ENCODE results near the gene GNAI3.

The GNAI3 gene

DNA sequence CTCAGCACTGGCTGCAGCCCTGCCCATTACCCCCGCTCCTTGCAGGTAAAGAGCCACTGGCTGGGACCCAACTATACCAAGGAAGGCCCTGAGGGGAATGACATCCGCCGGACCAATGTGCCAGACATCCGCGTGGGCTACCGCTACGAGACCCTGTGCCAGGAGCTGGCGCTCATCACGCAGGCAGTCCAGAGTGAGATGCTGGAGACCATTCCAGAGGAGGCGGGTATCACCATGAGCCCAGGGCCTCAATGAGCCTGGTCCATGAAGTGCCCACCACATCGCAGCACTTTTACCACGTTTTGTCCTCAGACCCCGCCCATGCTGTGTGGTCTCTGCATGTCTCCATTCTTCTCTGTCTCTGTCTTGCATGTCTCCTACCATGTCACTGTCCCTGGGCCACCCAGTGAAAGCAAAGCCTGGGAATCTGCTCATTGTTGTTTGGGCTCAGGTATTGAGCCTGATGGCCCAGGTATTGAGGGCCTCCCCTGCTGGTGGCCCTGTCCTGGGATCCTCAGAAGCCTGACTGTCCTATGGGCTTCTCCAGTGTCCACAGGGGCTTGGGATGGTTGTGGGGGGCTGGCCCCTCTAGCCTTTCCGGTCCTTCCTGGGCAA is 82.6 kb downstream of the GNAI3 start:
- CTCF ChIA-PET = interaction anchor here (0.7 to 8.3 kb wide), 10 partner anchors 9 to 122 kb away, joined by 3 to 103 read pairs (median 5); partner anchors contain the start of genes GNAI3 and GPR61
- Mint-ChIP-seq H3K36me3 (peaks cover 36% of the 10 kb centered on the region), H3K4me3 (no peak overlapping the region), H3K27me3 (no peaks in the 10 kb centered on the region), H3K27ac (peak overlapping the region; percentile 62), H3K4me1 (peaks cover 20% of the 10 kb centered on the region), H3K9me3 (no peaks in the 10 kb centered on the region)
- DNase-seq = no peak

DNA sequence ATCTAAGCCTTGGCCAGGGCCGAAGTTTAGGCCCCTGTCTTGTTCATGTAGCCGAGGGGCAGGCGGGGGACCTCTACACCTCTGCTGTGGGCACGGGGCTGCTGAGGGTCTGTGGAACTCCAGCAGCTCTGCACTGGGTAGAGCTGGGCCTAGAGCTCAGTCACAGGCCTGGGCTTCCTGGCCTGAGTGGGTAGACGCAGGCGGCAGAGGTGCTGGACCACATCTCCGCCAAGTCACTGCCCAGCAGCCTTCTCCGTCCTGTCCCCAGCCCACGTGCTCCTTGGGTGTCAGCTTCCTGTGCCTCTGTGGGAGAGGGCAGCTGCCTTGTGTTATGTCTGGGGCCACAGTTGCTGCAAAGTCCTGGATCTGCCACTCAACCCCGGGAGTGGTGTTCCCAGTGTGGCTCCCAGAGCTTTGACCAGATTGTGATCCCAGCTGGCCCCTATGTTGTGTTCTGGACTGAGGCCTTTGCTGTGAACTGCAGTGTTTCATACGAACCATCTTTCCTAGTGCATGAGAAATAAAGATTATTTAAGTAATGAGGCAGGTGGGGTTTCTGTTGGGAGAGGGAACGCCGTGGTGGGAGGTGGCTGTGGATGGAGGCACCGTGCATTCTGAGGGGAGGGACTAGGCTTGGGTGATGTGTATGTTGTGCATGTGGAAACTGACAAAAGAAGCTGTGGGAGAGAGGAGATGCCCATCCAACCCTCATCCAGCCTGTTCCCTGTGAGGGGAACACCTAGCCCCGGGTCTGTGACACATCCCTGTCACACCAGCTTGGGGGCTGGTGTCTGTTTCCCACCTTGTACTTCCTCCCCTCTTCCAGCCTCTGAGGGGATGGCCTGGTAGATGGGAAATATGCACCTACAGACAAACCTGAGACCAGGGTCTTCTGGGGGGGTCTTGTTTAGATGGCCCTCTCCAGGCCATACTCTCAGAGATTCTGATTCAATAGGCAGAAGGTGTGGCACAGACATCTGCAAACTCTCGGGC is 83.4 kb downstream of the GNAI3 start:
- peaks cover 19% of the 10 kb centered on the region for H3K4me1 Mint-ChIP-seq
- H3K27me3 Mint-ChIP-seq = peaks cover 3% of the 10 kb centered on the region
- DNase-seq = no peak
- CTCF ChIA-PET = interaction anchor here (0.8 to 8.3 kb wide), 8 partner anchors 8 to 353 kb away, joined by 3 to 103 read pairs (median 5); partner anchors contain the start of genes AHCYL1 and GPR61
- H3K27ac Mint-ChIP-seq = peak overlapping the region; percentile 62
- H3K9me3 Mint-ChIP-seq = no peaks in the 10 kb centered on the region
- H3K36me3 Mint-ChIP-seq = peaks cover 31% of the 10 kb centered on the region
- no peak overlapping the region for H3K4me3 Mint-ChIP-seq

DNA sequence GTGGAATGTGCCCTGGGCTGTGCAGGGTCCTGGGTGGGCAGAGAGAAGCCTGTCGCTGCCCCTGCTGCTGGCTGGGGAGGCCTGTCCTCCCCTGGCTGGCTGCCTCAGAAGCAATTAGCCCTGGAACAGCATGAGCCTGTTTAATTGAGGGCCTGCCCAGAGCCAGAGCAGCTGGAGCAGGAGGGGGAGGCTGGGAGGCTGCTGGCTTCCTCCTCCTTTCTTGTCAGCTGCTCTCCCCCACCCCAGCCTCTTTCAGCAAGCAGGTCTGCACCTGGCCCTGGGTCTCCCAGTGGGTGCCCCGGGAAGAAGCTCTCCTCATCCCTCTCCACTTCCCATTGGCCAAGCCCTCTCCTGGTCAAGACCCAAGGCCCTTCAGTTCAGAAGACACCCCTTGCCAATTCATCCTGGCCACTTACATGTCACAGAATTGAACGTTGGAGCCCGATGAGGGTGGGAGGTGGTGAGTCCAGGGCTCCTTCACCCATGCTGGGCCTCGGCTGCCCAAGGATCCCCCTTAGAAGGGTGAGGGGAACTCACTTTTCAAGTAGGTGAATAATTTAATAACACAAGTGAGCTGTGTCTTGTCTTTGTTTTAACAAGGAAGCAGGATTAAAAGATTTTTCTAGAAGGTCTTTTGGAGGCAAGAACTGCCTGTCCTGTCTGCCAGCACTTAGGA is 84.4 kb downstream of the GNAI3 start:
- Mint-ChIP-seq H3K4me1 (peaks cover 19% of the 10 kb centered on the region), H3K27ac (no peak overlapping the region), H3K36me3 (peaks cover 25% of the 10 kb centered on the region), H3K27me3 (peaks cover 9% of the 10 kb centered on the region), H3K9me3 (no peaks in the 10 kb centered on the region), H3K4me3 (no peak overlapping the region)
- DNase-seq = peak; percentile 18
- CTCF ChIA-PET = interaction anchor here (0.8 to 8.3 kb wide), 5 partner anchors 7 to 352 kb away, joined by 3 to 103 read pairs (median 3); partner anchors contain the start of genes AHCYL1 and GPR61

DNA sequence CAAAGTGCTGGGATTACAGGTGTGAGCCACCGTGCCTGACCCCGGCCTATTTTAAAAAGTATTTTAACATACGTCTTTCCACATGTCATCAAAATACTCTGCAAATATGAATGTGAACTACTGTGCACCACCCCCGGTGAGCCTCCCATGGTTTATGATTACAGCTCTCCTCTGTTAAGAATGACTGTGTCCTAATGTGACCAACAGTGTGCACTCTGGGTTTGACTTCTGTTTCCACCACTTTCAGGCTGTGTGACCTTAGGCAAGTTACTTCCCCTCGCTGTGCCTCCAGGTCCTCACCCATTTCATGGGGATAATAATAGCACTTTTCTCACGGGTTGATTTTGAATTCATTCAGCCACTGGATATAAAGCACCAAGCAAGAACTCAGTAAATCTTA is 85.9 kb downstream of the GNAI3 start:
- Mint-ChIP-seq H3K36me3 (peaks cover 18% of the 10 kb centered on the region), H3K27me3 (peaks cover 15% of the 10 kb centered on the region), H3K4me3 (no peak overlapping the region), H3K27ac (no peak overlapping the region), H3K9me3 (no peaks in the 10 kb centered on the region), H3K4me1 (peaks cover 19% of the 10 kb centered on the region)
- DNase-seq = no peak
- CTCF ChIA-PET = interaction anchor here (0.6 to 12.4 kb wide), 4 partner anchors 70 to 372 kb away, joined by 3 to 326 read pairs (median 53); partner anchors contain the start of gene GPR61

DNA sequence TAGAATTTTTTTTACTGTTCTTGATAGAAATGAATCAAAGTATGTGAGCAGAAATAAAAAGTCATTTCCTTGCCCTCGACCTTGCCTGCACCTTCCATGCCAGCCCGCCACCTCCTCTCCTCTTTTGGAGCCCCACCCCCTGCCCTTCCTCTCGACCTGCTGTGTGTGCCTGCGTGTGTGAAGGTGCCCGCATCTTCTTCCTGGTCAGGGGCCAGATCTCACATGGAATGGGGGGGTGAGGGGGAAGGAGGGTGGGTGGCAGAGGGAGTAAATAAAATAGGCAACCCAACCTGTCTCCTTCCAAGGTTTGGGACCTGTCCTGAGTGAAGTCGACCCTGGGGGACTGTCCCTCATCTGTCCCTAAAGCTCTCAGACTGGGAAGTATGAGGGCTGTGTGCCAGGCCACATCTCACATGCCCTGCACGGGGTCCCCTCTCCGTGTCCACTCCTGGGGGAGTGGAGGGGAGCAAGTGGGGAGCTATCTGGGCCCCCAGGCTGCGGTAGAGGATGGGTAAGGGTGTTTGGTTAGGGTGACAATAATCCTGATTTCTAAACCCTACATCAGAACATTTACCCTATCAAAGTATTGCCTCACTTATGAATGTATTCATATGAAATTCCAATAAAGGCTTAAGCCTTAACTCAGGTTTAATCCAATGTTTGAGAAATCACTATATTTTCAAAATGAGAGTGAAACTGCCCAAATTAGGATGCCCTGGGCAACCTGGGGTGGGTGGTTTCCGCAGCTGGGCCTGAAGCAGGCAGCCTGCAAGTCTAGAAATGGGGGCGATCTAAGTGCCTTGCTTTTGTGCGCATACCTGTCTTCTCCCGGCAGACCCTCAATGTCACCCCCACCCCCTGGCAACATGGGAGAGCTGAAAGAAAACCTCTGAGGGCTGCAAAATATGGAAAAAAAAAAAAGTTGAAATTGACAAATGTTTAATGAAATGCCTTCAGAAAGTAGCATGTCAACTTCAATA is 86.6 kb downstream of the GNAI3 start:
- no peaks in the 10 kb centered on the region for H3K9me3 Mint-ChIP-seq
- CTCF ChIA-PET = interaction anchor here (7.2 to 12.4 kb wide), 3 partner anchors 92 to 139 kb away, joined by 103 to 326 read pairs (median 145); partner anchors contain the start of gene GPR61
- H3K27me3 Mint-ChIP-seq = peaks cover 22% of the 10 kb centered on the region
- H3K27ac Mint-ChIP-seq = no peak overlapping the region
- H3K4me1 Mint-ChIP-seq = peaks cover 19% of the 10 kb centered on the region
- no peak for DNase-seq
- H3K4me3 Mint-ChIP-seq = no peak overlapping the region
- H3K36me3 Mint-ChIP-seq = peaks cover 11% of the 10 kb centered on the region

DNA sequence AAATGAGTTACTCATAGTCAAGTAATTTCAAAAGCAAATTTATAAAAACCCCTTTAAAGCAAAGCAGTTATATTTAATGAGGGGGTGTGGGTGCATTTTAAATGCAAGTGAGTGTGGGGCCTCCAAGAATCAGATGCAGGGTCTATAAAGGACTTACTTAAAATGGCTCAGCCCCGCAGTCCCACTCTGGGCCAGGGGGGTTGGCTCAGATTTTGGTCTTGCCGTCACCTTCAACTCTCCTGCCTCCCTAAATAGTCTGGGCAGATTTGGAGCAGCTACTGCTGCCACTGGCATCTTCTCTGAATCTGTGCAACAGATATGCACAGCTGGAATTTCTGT is 87.4 kb downstream of the GNAI3 start:
- peaks cover 9% of the 10 kb centered on the region for H3K36me3 Mint-ChIP-seq
- CTCF ChIA-PET = interaction anchor here (0.6 to 12.4 kb wide), 4 partner anchors 10 to 138 kb away, joined by 3 to 326 read pairs (median 74); partner anchors contain the start of genes GNAI3 and GPR61
- no peak for DNase-seq
- H3K4me1 Mint-ChIP-seq = peaks cover 19% of the 10 kb centered on the region
- H3K9me3 Mint-ChIP-seq = no peaks in the 10 kb centered on the region
- no peak overlapping the region for H3K4me3 Mint-ChIP-seq
- peaks cover 26% of the 10 kb centered on the region for H3K27me3 Mint-ChIP-seq
- no peak overlapping the region for H3K27ac Mint-ChIP-seq

DNA sequence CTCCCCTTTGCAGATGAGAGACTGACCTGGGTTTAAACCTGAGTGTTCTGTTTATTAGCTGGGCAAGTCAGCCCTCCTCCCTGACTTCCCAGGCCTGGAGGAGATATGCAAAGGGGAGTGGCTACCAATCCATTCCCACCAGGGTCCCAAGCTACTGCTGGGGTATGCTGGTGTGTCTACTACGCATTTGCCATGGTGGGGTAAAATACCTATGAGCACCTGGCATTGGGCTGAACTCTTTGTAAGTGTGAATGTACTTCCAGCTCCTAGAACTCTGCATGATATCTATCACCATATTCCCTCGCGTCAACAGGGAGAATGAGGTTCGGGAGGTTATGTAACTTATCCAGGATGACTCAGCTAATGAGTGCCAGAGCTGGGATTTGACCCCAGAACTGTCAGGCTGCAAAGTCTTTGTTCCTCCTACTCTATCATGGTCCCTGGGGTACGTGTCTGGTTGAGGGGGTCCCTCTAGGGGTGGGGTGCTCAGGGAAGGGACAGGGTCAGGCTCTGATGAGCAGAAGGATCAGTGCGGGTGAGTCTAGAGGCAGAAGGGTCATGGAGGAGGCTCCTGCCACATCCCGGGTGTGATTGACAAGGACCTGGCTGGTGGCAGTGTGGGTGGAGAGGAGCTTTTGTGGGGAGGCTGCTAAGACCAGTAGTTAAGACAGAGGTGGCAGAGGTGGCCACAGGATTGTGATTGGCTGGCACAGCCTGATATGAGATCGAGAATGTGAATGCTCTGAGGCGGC is 88.0 kb downstream of the GNAI3 start:
- no peak for DNase-seq
- Mint-ChIP-seq H3K4me1 (peaks cover 19% of the 10 kb centered on the region), H3K36me3 (peaks cover 5% of the 10 kb centered on the region), H3K9me3 (no peaks in the 10 kb centered on the region), H3K27me3 (peaks cover 31% of the 10 kb centered on the region), H3K27ac (no peak overlapping the region), H3K4me3 (no peak overlapping the region)
- CTCF ChIA-PET = interaction anchor here (0.6 to 12.4 kb wide), 8 partner anchors 10 to 597 kb away, joined by 3 to 326 read pairs (median 4); partner anchors contain the start of genes AHCYL1, GNAI3 and GPR61

DNA sequence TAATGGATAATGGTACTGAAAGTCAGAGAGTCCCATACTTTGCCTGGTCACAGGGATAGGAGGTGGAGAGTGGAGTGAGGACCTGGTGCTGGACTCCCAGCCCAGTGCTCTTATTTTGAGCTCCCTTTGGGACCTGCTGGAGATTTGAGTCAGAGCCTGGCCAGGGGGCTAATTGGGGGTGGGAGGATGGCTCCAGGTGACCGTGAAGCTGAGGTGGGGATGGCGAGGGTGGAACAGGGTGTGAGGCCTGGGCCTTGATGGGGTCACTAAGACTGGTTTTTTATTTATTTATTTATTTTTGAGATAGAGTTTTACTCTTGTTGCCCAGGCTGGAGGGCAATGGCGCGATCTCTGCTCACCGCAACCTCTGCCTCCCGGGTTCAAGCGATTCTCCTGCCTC is 89.0 kb downstream of the GNAI3 start:
- CTCF ChIA-PET = interaction anchor here (1.1 to 12.4 kb wide), 6 partner anchors 13 to 347 kb away, joined by 3 to 326 read pairs (median 69); partner anchors contain the start of genes AHCYL1, GNAI3 and GPR61
- no peak for DNase-seq
- Mint-ChIP-seq H3K9me3 (no peaks in the 10 kb centered on the region), H3K27ac (no peak overlapping the region), H3K4me3 (no peak overlapping the region), H3K36me3 (no peaks in the 10 kb centered on the region), H3K4me1 (peaks cover 19% of the 10 kb centered on the region), H3K27me3 (peaks cover 31% of the 10 kb centered on the region)

DNA sequence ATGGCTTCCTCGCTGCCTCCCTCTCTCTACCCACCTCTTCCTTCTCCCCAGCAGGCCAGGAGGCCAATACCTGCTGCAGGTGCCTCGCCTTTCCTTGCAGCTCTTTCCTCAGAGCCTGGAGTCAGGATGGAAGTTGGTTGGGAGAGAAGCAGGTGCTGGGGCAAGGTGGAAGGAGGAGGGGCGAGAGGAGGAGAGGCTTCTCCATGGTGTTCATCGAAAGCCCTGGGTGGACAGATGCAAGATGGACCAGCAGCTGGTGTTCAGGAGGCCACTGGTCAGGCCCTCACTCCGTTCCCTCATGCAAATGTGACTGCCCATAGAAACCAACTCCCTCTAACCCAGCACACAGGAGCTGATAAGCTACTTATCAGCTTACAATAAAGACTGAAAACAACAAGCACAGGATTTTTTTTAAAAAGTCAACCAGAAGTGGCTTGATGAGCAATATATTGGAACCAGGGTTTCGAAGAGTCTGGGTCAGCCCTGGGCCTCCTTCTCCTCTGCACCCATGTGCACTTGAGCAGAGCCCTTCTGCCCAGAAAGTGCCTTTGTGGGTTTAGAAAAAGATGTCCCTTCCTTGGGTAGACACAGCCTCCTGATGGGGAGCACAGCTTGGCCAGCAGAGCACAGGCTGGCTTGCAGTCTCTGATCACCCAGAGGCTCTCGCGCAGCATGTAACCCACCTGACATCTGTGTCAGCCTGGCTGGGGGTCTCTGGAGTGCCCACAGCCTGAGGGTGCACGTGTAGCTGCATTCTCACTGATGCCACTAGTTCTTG is 90.8 kb downstream of the GNAI3 start:
- no peak overlapping the region for H3K4me3 Mint-ChIP-seq
- H3K27ac Mint-ChIP-seq = no peak overlapping the region
- no peak for DNase-seq
- peaks cover 28% of the 10 kb centered on the region for H3K4me1 Mint-ChIP-seq
- peaks cover 37% of the 10 kb centered on the region for H3K27me3 Mint-ChIP-seq
- CTCF ChIA-PET = interaction anchor here (0.7 to 12.4 kb wide), 31 partner anchors 9 to 422 kb away, joined by 3 to 326 read pairs (median 9); partner anchors contain the start of genes AHCYL1, AMPD2, GNAI3 and GNAT2
- H3K9me3 Mint-ChIP-seq = no peaks in the 10 kb centered on the region
- no peaks in the 10 kb centered on the region for H3K36me3 Mint-ChIP-seq

DNA sequence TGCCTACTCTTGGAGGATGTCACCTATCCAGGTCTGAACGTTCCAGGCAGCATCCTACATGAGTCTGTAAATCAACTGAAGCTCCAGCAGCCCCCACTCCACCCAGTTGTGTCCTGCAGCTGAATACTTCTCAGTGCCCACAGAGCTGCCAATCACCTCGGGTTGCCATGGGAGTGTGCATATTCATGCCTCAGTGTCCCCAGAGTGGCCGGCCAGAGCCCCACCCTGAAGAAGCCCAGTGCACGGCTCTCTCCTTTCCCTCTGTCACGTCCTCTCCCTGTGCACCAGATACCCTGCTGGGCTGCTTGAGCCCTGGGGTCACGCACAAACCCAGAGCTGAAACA is 91.4 kb downstream of the GNAI3 start:
- CTCF ChIA-PET = interaction anchor here (0.5 to 12.4 kb wide), 51 partner anchors 9 to 422 kb away, joined by 3 to 326 read pairs (median 4); partner anchors contain the start of genes AHCYL1, AMPD2, GNAI3 and GNAT2
- DNase-seq = no peak
- Mint-ChIP-seq H3K27me3 (peaks cover 37% of the 10 kb centered on the region), H3K27ac (no peak overlapping the region), H3K9me3 (no peaks in the 10 kb centered on the region), H3K4me1 (peaks cover 23% of the 10 kb centered on the region), H3K4me3 (no peak overlapping the region), H3K36me3 (no peaks in the 10 kb centered on the region)

DNA sequence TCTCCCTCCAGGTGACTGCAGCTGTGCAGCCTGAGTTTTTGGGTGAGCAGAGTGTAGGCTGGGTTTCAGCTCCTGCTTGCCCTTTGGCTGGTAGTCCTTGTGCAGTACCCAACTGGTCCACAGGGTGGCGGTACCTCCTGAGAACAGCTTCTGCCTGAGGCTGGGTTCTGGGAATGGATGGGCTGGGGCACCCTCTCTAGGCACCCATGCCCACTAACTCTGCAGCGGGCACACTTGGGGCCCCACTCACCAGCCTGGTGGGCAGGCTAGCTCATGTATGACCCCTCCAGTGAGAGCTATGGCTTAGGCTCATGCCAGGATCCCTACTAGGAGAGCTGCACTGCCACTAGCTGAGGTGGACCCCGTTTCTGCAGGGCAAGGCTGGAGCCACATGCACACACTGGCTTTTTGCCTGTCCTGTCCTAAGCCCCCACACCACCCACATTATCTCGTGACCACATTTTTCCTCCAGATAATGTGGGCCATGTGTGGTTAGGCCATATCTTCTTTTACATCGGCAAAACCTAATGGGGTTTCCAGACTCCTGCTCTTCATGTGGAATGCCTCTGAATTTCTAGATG is 92.0 kb downstream of the GNAI3 start:
- H3K36me3 Mint-ChIP-seq = no peaks in the 10 kb centered on the region
- H3K27ac Mint-ChIP-seq = no peak overlapping the region
- peaks cover 40% of the 10 kb centered on the region for H3K27me3 Mint-ChIP-seq
- peaks cover 17% of the 10 kb centered on the region for H3K4me1 Mint-ChIP-seq
- H3K9me3 Mint-ChIP-seq = no peaks in the 10 kb centered on the region
- H3K4me3 Mint-ChIP-seq = no peak overlapping the region
- peak; percentile 95 for DNase-seq
- CTCF ChIA-PET = interaction anchor here (0.5 to 12.4 kb wide), 53 partner anchors 10 to 421 kb away, joined by 3 to 326 read pairs (median 4); partner anchors contain the start of genes AHCYL1, AMPD2, GNAI3 and GNAT2

Measured in activated naive CD4-positive, alpha-beta T cell treated with anti-CD3 and anti-CD28 coated beads, Interleukin-2, amount 10 ng/mL, durations not matched to agents 7 days and 5 days (primary cell).